ENCODE measurements around the gene TOP1. TPM values are rescaled to one million over a fixed set of nuclear protein-coding genes. Genes with fewer than 3 reads are reported as not detected.
"Not testable (repeated sequence)": the region's sequence is repeated elsewhere in the genome, so short reads cannot be mapped to it uniquely, and the experiment has no call there.

TOP1 gene
- total and polyA plus RNA-seq, 5 experiments from 2014 or later: 9.1 to 48.3 (median 14.1) TPM

- Mint-ChIP-seq H3K27me3 (no peaks in the 10 kb centered on the region), H3K36me3 (no peaks in the 10 kb centered on the region), H3K27ac (peak overlapping the region in 2 of 10 donors; percentile 43 to 91), H3K4me3 (no peak overlapping the region), H3K9me3 (no peaks in the 10 kb centered on the region), H3K4me1 (peaks cover 17 to 30% (median 22%) of the 10 kb centered on the region in 4 donors)
- DNase-seq (no peak), ATAC-seq (no peak)
- POLR2A ChIA-PET: interaction anchor here (0.6 to 1.9 kb wide), 3 partner anchors 36 to 74 kb away, joined by 3 to 8 read pairs (median 4); partner anchors contain the start of gene TOP1
Measured at GRCh38 chr20:40992349-40993113, 36.1 kb upstream of the TOP1 start.

GRCh38 chr20:40993794-40994540, 34.7 kb upstream of the TOP1 start:
- ATAC-seq (no peak), DNase-seq (no peak)
- Mint-ChIP-seq H3K9me3 (no peaks in the 10 kb centered on the region), H3K36me3 (no peaks in the 10 kb centered on the region), H3K27me3 (no peaks in the 10 kb centered on the region), H3K27ac (peak overlapping the region in 1 of 10 donors; percentile 12), H3K4me1 (peaks cover 15 to 28% (median 21%) of the 10 kb centered on the region in 4 donors), H3K4me3 (no peak overlapping the region)
- POLR2A ChIA-PET: no interaction called here

GRCh38 chr20:40996326-40996725, 32.3 kb upstream of the TOP1 start:
- DNase-seq: no peak
- Mint-ChIP-seq H3K27ac (no peak overlapping the region), H3K36me3 (no peaks in the 10 kb centered on the region), H3K4me3 (no peak overlapping the region), H3K9me3 (no peaks in the 10 kb centered on the region), H3K27me3 (no peaks in the 10 kb centered on the region), H3K4me1 (peaks cover 6 to 15% (median 8%) of the 10 kb centered on the region in 4 donors)
- no peak for ATAC-seq
- POLR2A ChIA-PET: no interaction called here

- DNase-seq: no peak
- H3K9me3 Mint-ChIP-seq: no peaks in the 10 kb centered on the region
- POLR2A ChIA-PET: no interaction called here
- ATAC-seq: no peak
- no peaks in the 10 kb centered on the region for H3K36me3 Mint-ChIP-seq
- no peak overlapping the region for H3K4me3 Mint-ChIP-seq
- no peaks in the 10 kb centered on the region for H3K27me3 Mint-ChIP-seq
- H3K27ac Mint-ChIP-seq: no peak overlapping the region
- peaks cover 0 to 9% (median 2%) of the 10 kb centered on the region in 4 donors for H3K4me1 Mint-ChIP-seq
Measured at GRCh38 chr20:40997116-40997515, 31.5 kb upstream of the TOP1 start.

- no peaks in the 10 kb centered on the region for H3K36me3 Mint-ChIP-seq
- H3K9me3 Mint-ChIP-seq: no peaks in the 10 kb centered on the region
- no peaks in the 10 kb centered on the region for H3K27me3 Mint-ChIP-seq
- no peak overlapping the region for H3K4me3 Mint-ChIP-seq
- ATAC-seq (no peak), DNase-seq (no peak)
- peaks cover 0 to 18% (median 6%) of the 10 kb centered on the region in 4 donors for H3K4me1 Mint-ChIP-seq
- POLR2A ChIA-PET: interaction anchor here (0.6 kb wide), 1 partner anchor 20 kb away, joined by 3 read pairs; no protein-coding TSS in a partner anchor
- H3K27ac Mint-ChIP-seq: no peak overlapping the region
Measured at GRCh38 chr20:40999841-41000240, 28.8 kb upstream of the TOP1 start.

- no peak overlapping the region for H3K4me3 Mint-ChIP-seq
- POLR2A ChIA-PET: interaction anchor here (0.6 to 0.7 kb wide), 2 partner anchors 21 to 94 kb away, joined by 3 to 5 read pairs; no protein-coding TSS in a partner anchor
- ATAC-seq (no peak), DNase-seq (no peak)
- peaks cover 0 to 21% (median 7%) of the 10 kb centered on the region in 4 donors for H3K4me1 Mint-ChIP-seq
- no peaks in the 10 kb centered on the region for H3K9me3 Mint-ChIP-seq
- no peaks in the 10 kb centered on the region for H3K36me3 Mint-ChIP-seq
- no peaks in the 10 kb centered on the region for H3K27me3 Mint-ChIP-seq
- no peak overlapping the region for H3K27ac Mint-ChIP-seq
Measured at GRCh38 chr20:41000628-41001027, 28.0 kb upstream of the TOP1 start.

- H3K27ac Mint-ChIP-seq: no peak overlapping the region
- no peak for DNase-seq
Measured at GRCh38 chr20:41001497-41001896, 27.1 kb upstream of the TOP1 start.

GRCh38 chr20:41002842-41003142, 25.8 kb upstream of the TOP1 start:
- ATAC-seq: no peak
- no peak for DNase-seq
- no peaks in the 10 kb centered on the region for H3K36me3 Mint-ChIP-seq
- H3K9me3 Mint-ChIP-seq: no peaks in the 10 kb centered on the region
- H3K4me1 Mint-ChIP-seq: peaks cover 4 to 29% (median 10%) of the 10 kb centered on the region in 4 donors
- no peaks in the 10 kb centered on the region for H3K27me3 Mint-ChIP-seq
- H3K27ac Mint-ChIP-seq: peak overlapping the region in 5 of 10 donors; percentile 7 to 92 (median 87)
- POLR2A ChIA-PET: no interaction called here
- peak overlapping the region in 4 of 10 donors; percentile 8 to 73 (median 70) for H3K4me3 Mint-ChIP-seq

More at GRCh38 chr20:41001497-41001896, 27.1 kb upstream of the TOP1 start:
- Mint-ChIP-seq H3K4me1 (peaks cover 0 to 23% (median 7%) of the 10 kb centered on the region in 4 donors), H3K9me3 (no peaks in the 10 kb centered on the region), H3K36me3 (no peaks in the 10 kb centered on the region), H3K4me3 (no peak overlapping the region), H3K27me3 (no peaks in the 10 kb centered on the region)
- POLR2A ChIA-PET: no interaction called here
- no peak for ATAC-seq

GRCh38 chr20:41003143-41003935, 25.3 kb upstream of the TOP1 start:
- H3K27ac Mint-ChIP-seq: peak overlapping the region; percentile 36 to 92 (median 88)
- peak; percentile 93 to 95 for ATAC-seq
- H3K27me3 Mint-ChIP-seq: no peaks in the 10 kb centered on the region
- H3K4me1 Mint-ChIP-seq: peaks cover 10 to 34% (median 16%) of the 10 kb centered on the region in 4 donors
- H3K4me3 Mint-ChIP-seq: peak overlapping the region; percentile 8 to 78 (median 65)
- POLR2A ChIA-PET: no interaction called here
- H3K9me3 Mint-ChIP-seq: no peaks in the 10 kb centered on the region
- peak in 9 of 10 donors; percentile 12 to 67 (median 32) for DNase-seq
- H3K36me3 Mint-ChIP-seq: no peaks in the 10 kb centered on the region

- peak overlapping the region in 7 of 10 donors; percentile 46 to 78 (median 67) for H3K4me3 Mint-ChIP-seq
- H3K27me3 Mint-ChIP-seq, H3K9me3 Mint-ChIP-seq: not testable (repeated sequence)
Measured at GRCh38 chr20:41003936-41004294, 24.7 kb upstream of the TOP1 start.

GRCh38 chr20:41004531-41005360, 23.9 kb upstream of the TOP1 start:
- H3K9me3 Mint-ChIP-seq: no peaks in the 10 kb centered on the region
- POLR2A ChIA-PET: no interaction called here
- DNase-seq: no peak
- H3K27ac Mint-ChIP-seq: peak overlapping the region in 3 of 10 donors; percentile 60 to 87 (median 61)
- no peaks in the 10 kb centered on the region for H3K36me3 Mint-ChIP-seq
- no peak for ATAC-seq
- no peak overlapping the region for H3K4me3 Mint-ChIP-seq
- no peaks in the 10 kb centered on the region for H3K27me3 Mint-ChIP-seq
- peaks cover 14 to 37% (median 18%) of the 10 kb centered on the region in 4 donors for H3K4me1 Mint-ChIP-seq

More at GRCh38 chr20:41003936-41004294, 24.7 kb upstream of the TOP1 start:
- peaks cover 14 to 37% (median 18%) of the 10 kb centered on the region in 4 donors for H3K4me1 Mint-ChIP-seq
- DNase-seq, H3K36me3 Mint-ChIP-seq, POLR2A ChIA-PET, ATAC-seq: not testable (repeated sequence)
- H3K27ac Mint-ChIP-seq: peak overlapping the region; percentile 36 to 92 (median 88)

- POLR2A ChIA-PET: no interaction called here
- no peaks in the 10 kb centered on the region for H3K36me3 Mint-ChIP-seq
- ATAC-seq (no peak), DNase-seq (no peak)
- no peaks in the 10 kb centered on the region for H3K9me3 Mint-ChIP-seq
- no peak overlapping the region for H3K4me3 Mint-ChIP-seq
- H3K27me3 Mint-ChIP-seq: no peaks in the 10 kb centered on the region
- H3K27ac Mint-ChIP-seq: peak overlapping the region in 1 of 10 donors; percentile 60
- peaks cover 14 to 43% (median 19%) of the 10 kb centered on the region in 4 donors for H3K4me1 Mint-ChIP-seq
Measured at GRCh38 chr20:41005361-41005729, 23.3 kb upstream of the TOP1 start.

Data from naive thymus-derived CD8-positive, alpha-beta T cell (primary cell).